CD4-positive, alpha-beta T cell treated with Interleukin-15 for 4 hours (primary cell): ENCODE data around the gene SYT2.
A peak's percentile ranks its signal among the peaks of the same experiment; 100 is the strongest.
"Not testable (repeated sequence)": the region's sequence is repeated elsewhere in the genome, so short reads cannot be mapped to it uniquely, and the experiment has no call there.

Experiments
- DNase-seq: peaks from one replicate; pipeline ENCODE4 v3.0.0-alpha.2; 2020; ENCODE audit warnings: low spot score

The SYT2 gene

DNA sequence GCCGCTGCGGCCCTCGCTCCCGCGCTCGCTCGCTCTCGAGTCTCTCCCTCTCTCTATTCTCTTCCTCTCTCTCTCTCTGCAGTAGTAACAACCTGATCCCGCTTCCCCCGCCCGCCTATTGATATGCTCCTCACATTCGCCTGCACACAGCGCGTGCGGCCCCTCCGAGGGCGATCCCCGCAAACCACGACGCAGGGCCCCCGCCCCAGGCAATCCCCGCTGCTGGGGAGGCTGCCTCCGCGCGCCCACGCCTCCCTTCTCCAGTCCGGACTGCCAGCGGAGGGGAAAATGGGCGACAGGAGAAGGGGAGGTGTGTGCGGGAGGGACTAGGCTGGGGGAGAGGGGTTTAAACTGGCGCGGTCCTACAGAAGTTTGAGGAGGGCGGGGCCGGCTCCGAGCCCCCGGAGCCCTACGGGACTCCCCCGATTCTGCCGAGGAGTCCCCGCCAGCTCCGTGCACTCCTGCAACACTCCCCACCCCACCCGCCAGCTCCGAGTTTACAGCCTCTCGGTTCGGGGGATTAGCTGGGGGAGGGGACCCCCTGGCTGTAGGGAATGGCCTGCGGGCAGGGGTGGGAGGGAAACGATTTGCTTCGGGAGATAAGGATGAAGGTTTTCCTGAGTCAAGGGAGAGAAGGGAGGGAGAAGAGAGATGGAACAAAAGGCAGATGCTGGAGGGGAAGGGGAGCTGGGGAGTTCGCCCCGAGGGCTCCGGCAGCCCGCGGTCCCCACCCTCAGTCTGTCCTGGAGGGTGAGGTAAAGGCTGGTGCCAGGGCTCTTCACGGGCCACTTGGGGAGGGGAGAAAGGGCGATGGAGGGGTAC, 66.6 kb downstream of the SYT2 start:
- DNase-seq: no peak

DNA sequence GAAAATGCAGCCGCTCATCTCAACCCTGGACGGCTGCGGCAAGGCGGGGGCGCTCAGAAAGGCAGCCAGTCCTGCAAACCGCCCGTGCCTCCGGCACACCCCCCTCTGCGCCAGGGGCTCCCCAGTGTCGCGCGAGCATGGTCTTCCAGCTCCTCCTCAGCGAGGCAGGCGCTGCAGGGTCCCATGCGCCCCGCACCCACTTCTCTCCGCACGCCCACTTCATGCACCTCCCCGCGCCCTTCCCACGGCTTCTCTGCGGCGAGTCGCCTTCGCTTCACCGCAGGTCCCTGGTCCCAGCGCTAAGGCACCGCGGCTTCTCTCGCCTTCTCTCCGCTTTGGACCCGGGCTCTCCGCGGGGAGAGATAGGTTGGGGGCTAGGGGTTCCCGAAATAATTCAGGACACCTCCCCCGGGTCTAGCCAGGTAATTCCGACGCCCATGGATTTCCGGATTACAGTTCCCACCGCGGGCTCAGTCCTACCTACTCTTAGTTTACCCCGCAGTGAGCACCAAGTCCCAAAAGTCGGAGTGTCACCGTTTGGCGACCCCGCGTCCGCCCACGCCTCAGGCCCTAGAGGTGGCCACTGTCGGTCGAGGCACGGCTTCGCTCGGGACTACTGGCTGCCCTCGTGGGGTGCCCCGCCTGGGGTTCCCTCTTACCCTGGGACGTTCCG, 67.5 kb downstream of the SYT2 start:
- DNase-seq: no peak

DNA sequence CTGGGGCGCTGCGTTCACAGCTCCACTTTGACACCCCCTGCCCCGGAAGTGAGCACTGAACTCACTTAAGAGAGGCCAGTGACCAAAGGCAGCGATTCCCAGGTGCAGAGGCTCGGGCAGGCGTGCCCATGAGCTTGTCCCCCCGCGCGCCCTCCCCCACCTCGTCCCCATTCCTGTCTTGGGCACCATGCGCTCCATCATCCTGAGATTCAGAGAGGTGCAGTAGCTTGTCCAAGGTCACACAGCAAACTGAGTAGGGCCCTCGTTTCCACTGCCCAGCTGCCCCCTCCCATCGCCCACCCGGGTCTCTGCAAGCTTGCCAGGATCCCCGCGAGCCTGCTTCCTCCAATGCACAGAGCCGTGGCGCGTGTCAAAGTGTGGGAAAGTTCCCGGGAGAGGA, 68.0 kb downstream of the SYT2 start:
- DNase-seq: no peak

DNA sequence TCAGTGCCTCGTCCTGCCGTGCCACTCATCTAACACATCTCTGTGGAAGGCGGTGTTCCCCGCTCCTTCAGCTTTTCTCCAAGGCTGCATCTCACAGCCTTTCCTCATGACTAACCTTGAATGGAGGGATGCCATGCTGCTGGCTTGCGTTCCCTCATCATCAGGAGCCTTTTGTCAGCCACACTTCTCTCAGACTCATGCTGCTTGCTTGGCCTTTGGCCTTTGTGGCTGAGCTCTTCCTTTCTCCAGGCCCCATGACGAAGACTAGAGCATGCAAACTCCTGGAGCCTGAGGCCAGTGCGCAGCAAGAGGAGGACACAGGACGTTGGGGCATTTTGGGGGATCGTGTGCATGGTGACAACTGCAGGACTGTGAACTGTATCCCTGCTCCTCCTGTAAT, 70.8 kb downstream of the SYT2 start:
- DNase-seq: no peak

DNA sequence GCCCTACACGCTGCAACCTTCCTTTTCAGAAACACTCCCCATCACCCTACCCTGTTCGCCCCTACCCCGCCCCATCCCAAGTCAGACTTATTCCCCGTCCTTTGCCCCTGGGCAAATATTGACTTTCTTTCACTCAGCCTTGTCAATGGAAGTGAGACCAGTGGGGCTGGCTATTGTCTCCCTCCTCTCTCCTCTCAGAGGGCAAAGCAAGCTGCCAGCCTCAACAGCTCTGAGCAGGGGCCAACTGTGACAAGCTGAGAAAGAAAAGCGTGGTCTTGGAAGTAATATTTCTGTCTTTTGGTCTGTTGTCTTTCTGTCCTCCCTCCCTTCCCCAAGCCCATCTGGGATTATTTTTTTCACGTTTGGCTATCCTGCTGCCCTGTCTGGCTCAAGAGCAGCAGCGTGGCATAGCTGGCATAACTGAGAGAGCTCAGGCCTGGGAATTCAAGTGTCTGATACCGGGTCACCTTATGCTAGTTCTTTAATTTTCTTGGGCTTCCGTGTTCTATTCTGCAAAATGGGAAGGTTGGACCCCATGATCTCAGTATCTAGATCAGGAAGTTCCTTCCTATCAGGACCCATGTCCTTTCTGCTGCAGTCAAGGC, 71.5 kb downstream of the SYT2 start:
- DNase-seq: not testable (repeated sequence)

DNA sequence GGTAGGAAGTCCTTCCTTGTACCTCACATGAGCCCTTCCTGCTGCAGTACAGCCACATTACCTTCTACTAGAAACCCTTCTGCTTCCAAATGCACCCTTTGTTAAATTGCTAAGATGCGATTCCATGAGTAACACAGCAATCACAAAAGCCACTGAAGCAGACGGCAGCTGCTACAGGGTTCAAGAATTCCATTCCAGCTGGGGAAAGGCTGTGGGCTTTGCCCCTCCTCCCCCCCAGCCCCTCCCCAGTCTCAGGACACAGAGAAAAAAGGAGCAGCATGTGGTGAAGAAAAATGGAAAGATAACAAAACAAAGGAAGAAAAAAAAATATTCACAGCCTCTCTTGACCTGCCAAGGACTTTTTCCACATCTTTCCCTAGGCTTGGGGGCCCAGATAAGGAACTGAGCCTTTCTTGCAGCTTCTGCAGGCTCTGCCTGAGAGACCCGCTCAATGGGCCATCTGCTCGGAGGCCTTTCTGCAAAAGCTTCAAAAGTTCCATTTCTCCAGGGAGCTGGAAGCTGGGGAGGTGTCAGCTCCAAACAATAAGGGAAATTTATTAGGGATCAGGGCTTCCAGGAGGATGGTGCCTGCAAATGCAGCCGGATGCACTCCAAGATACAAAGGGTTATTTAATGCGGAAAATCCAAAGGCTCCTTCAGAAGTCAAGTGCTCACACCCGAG, 72.1 kb downstream of the SYT2 start:
- DNase-seq: no peak

DNA sequence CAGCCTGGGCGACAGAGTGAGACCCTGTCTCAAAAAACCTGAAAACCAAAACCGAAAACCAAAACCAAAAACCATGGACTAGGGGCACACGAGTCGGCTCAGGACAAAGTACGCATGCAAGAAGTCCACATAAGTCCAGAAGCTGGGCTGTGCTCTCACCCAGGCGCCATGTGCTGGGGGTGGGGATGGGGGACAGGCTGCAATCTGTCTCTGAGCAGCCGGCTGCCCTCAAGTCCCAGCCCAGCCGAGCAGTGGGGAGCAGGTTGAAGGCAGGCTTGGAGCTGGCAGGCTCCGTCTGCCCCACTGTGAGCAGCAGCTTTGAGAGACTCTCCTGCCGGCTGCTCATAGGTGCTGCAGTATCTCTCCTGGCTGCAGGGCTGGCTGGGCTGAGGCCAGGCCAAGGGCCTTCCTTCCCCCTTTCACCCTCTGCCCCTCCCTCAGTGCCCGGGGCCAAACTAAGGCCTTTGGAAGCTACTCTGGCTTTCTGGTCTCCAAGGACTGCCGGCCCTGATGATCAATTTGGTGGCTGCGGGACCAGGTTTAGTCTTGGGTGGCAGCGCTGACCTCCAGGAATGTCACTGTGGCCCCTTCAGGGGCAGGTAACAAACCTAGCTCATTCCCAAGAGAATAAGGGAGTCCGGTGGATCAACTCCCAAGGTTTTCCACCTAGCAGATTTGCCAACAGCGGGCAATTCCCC, 72.8 kb downstream of the SYT2 start:
- not testable (repeated sequence) for DNase-seq

DNA sequence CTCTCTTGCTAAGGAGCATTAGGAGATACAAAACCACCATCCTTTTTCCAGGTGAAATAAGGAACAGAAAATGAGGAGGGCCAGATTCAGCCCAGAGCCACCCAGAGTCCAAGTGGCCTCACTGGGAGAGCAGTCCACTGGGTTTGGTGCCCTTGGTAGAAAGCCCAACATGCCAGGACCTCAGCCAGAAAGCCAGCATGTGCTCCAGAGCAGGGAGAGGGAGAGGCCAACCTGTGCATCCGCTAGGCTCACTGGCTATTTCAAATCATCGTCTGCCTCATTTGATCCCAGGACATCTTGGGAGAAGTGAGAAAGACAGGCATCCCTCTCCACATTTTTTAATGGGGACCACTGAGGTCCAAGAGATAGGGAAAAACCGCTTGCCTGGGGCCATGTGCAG, 74.1 kb downstream of the SYT2 start:
- not testable (repeated sequence) for DNase-seq

DNA sequence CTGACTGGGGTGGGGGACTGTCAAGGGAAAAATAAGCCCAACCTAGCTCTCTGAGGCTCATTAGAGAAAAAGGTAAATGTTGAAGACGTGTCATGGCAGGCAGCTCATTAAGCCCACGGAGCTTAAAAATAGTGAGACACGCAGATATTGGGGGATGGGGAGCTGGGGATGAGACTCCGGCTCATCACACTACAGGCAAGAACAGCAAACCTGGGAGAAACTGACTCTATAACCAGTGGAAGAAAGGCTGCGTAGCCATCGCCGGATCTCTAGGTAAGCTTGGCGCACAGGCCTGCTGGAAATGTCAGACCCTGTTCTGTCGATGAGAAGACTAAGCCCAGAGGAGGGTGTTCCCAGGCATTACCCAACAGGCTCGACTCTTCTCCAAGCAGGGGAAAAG, 78.0 kb downstream of the SYT2 start:
- no peak for DNase-seq

DNA sequence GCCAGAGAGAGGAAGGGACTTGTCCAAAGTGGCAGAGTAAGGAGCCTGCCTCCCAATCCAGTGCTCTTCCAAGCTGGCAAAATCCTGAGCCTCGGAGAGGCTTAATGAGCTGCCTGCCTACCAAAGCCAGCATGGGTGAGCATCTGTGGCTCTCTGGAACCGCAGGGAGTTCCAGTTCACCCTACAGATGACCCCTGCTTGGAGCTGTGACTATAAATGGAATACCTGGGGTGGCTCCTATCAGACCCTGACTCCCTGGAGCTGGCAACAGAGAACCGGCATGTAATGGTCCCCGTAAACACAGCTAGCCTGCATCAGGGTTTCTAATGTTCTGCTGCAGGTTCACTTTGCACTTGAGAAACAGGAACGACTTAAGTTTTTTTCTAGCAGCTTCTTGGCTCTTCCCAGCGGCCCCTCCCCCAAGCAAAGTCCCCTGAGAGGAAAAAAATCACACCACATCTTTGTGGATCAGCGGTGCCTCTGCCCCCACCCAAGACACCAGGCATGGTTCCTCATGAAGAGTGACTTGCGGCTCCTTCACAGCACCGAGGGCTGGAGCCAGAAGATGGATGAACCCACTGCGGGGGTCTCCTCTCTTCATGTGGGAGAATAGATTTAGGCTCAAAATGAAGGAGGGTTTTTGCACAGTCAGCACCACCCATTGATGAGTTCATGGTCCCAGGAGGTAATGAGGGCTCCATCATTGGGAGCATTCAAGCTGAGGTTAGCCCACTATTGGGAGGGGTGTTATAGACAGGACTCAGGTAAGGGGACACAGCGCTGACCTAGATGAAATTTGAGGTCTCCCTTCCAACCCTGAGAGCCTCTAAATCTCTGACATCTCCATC, 79.0 kb downstream of the SYT2 start:
- no peak for DNase-seq

DNA sequence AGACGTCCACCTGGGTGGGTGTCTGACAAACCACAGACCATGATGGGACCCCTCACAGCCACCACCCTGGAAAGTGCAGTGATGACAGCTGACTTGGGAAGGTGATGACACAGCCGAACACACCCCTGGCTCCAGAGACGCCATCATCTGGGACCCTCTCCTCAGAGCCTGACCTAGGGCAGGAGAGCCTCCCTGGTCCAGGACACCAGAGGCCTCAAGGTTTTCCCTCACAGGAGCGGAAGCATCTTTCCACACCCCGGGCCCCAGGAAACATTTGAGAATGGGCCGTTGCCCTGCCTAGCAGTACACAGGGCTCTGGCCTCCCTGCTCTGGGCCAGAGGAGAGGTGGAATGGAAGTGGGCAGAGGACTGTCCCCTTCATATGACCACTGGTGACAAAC, 79.7 kb downstream of the SYT2 start:
- DNase-seq: no peak

DNA sequence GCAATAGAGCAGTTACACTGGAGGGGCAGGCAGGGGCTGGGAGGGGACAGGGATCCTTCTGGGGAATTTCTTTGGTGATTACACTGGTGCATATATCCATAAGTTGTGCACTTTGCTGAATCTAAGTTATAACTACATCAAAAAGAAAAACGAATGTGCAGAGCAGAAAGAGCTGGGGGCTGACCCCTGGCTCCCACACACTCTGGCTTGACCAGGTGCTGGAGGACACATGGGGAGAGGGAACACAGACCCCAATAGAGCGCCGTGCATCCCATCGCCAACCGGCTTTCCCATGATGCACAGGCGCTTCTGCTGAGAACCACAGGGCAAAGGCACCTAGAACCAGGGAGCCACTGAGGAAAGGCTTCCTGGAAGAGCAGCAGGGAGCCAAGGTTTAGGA, 80.2 kb downstream of the SYT2 start:
- DNase-seq: not testable (repeated sequence)

DNA sequence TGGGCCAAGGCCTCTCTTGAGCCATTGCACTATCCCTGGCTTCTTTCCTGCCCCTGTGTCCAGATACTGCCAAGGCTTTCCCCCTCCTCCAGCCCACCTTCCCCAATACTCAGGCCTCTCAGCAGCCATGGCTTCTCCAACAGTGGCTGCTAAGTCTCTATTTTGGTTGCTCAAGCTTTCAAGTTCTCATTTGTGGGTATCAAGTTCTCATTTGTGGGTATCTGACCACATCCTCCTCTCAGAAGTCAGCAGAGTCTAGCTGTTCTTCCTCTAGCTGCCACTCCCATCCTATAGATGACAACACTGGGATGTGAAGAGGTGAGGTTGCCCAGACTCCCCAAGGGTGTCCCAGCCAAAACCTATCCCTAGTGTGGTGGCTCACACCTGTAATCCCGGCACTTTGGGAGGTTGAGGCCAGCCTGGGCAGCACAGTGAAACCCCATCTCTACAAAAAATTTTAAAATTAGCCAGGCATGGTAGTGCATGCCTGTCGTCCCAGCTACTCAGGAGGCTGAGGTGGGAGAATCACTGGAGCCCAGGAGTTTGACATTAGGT, 80.9 kb downstream of the SYT2 start:
- peak; percentile 59 for DNase-seq

DNA sequence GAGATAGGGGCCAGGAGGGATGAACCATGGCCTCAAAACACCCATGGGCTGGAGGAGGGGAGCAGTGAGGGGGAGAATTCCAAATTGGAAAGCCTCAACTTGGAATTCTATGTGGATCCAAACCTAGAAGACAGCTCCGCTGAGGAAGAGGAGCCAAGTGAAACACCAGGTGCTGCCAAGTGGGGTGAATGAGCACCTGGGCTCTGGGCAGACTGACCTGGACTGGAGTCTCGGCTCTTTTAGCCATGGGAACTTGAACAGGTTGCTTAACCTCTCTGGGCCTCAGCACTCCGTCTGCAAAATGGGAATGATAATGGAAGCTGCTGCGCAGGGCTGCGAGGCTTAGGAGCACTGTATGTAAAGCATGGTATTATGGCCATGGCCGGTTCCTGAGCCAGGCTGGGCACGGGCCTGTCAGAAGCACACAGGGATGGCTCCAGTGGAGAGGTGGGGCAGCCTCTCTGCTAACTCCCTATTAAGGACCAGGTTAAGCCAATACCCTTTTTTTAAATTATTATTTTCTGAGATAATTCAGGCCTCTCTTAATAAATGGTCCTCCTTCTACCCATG, 81.5 kb downstream of the SYT2 start:
- no peak for DNase-seq

DNA sequence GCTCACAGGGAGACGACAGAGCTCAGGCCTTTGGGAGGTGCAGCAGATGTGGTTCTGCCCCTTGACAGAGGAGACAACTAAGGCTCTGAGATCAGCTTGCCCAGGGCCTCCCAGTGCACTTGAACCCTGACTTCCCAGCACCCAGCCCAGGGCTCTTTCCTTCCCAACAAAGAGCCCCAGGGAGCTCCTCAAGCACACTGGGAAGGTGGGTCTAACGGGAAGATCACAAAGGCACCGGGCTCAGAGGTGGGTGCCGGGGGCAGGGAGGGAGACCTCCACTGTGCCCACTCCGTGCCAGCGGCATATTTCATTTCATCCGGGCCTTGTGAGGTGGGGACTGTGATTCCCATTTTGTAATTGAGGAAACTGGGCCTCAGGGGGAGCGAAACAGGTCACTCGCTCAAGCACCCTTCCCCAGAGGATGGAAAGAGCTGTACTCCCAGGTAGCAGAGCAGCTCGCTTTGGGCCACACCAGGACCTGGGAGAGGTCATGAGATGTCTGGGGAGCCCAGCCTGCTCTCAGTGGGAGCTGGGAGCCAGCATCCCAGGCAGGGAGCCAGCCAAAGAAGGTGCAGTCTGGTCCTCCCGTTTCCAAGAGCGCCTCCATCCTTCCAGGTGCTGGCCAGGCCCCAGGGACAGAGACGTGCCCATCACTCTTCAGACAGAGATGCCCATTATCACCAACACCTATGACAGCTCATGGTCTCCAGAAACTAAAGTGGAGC, 82.3 kb downstream of the SYT2 start:
- no peak for DNase-seq

DNA sequence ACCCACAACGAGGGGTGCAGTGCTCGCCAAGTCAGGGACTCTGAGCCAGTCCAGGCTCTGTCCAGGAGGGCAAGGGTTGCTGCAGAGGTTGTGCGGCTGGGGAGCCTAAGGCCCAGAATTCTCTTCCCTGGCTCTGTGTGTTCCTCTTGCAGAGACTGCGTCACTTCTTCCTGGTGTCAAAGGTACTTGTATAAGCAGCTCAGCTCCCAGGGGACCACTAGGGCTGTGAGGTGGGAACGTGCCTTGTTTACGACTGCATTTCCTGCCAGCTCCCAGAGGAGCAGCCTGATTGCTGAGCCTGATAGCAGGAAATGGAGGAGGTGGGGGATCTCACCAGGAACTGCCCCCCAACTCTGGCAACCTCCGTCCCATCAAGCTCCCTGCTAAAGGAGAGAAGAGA, 83.2 kb downstream of the SYT2 start:
- DNase-seq: not testable (repeated sequence)

DNA sequence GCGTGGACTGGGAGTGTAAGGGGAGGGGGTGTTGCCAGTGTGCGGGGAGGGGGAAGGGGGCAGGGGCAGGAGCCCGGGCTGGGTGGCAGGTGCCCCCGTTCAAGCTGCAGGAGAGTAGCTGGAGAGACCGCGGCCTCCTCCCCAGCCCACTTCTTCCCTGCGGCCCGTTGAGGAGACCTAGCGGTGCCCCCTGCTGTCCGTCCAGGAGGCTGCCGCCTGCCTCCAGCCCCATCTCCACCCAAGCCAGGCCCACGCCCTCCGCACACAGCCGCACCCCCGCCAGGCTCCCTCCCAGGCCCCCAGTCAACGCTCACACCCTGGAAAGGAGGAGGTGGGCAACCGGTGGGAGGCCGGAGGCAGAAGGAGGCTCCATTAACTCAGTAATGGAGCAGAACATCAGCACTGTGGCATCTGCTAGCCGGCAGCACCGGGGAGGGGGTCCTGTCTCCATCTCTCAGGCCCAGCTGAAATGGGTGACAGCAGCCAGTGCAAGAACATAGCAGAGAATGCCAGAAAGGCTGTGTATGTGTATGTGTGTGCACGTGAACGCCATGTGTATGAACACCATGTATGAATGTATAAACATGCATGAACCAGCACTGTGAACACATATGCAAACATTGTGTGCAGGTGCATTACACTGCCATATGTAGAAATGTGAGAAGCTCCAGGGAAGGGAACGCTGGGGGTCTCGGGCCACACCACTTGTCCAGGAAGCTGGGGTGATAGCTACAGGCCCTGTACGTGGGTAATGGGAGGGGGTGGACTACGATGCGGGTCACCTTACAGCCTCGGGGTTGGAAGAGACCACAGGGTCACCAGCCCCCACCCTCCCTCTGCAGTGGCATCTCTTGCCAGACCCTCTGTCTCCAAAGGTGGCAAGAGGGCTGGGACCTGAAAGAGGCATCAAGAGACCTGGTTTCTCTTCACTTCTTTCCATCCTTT, 84.6 kb downstream of the SYT2 start:
- peak; percentile 42 for DNase-seq

DNA sequence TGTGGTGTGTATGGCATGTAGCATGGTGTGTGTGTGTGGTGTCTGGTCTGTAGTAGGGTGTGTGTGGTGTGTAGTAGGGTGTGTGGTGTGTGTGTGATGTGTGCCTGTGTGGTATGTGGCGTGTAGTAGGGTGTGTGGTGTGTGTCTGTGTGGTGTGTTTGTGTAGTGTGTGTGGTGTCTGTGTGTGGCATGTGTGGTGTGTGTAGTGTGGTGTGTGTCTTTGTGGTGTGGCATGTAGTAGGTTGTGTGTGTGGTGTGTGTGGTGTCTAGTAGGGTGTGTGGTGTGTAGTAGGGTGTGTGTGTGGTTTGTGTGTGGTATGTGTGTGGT, 85.5 kb downstream of the SYT2 start:
- no peak for DNase-seq
